CD4-positive, alpha-beta T cell treated with Interleukin-1 beta for 1 hour (primary cell): Measurements from ENCODE around the gene LENG1.

ENCODE experiments used
- DNase-seq, 2 donors: peaks; one replicate each; pipeline ENCODE4 v3.0.0-alpha.2; 2020 to 2022

The LENG1 gene

GRCh38 chr19:54106716-54107115 lies 52.8 kb downstream of the LENG1 start:
- no peak for DNase-seq

- DNase-seq = no peak
Observed at GRCh38 chr19:54105796-54106195, 53.7 kb downstream of the LENG1 start.
